CD4-positive, alpha-beta T cell treated with Interleukin-4 for 4 hours (primary cell): Measurements from ENCODE around the gene MARVELD1.
A peak's percentile ranks its signal among the peaks of the same experiment; 100 is the strongest.

ENCODE experiments used
- DNase-seq: peaks from one replicate; pipeline ENCODE4 v3.0.0-alpha.2; 2020

MARVELD1 gene

GRCh38 chr10:97724341-97724941 is 10.9 kb downstream of the MARVELD1 start:
- no peak for DNase-seq

- no peak for DNase-seq
Observed at GRCh38 chr10:97726636-97727178, 13.2 kb downstream of the MARVELD1 start.

GRCh38 chr10:97729014-97729413 is 15.5 kb downstream of the MARVELD1 start:
- DNase-seq, result no peak

GRCh38 chr10:97731346-97732051 is 18.0 kb downstream of the MARVELD1 start:
- DNase-seq, result peak; percentile 56

- DNase-seq, result no peak
Observed at GRCh38 chr10:97732052-97732359, 18.5 kb downstream of the MARVELD1 start.

- DNase-seq, result no peak
Observed at GRCh38 chr10:97733256-97733655, 19.7 kb downstream of the MARVELD1 start.

GRCh38 chr10:97734021-97734420 is 20.5 kb downstream of the MARVELD1 start:
- no peak for DNase-seq

GRCh38 chr10:97736403-97736901 is 22.9 kb downstream of the MARVELD1 start:
- DNase-seq, result no peak

- peak; percentile 92 for DNase-seq
Observed at GRCh38 chr10:97736902-97737769, 23.6 kb downstream of the MARVELD1 start, which contains the start of gene ZFYVE27. Gene ZFYVE27, plus strand, starts transcription at chr10:97737128. Its CDS starts 1,350 bp downstream, at chr10:97738478.

GRCh38 chr10:97737770-97738265 is 24.3 kb downstream of the MARVELD1 start:
- no peak for DNase-seq

- DNase-seq, result no peak
Observed at GRCh38 chr10:97738616-97739015, 25.1 kb downstream of the MARVELD1 start.

GRCh38 chr10:97740613-97741012 is 27.1 kb downstream of the MARVELD1 start:
- no peak for DNase-seq

- no peak for DNase-seq
Observed at GRCh38 chr10:97743169-97743943, 29.8 kb downstream of the MARVELD1 start.

- DNase-seq, result no peak
Observed at GRCh38 chr10:97744405-97745035, 31.0 kb downstream of the MARVELD1 start.

- DNase-seq, result no peak
Observed at GRCh38 chr10:97747573-97747972, 34.0 kb downstream of the MARVELD1 start.

GRCh38 chr10:97748116-97748515 is 34.6 kb downstream of the MARVELD1 start:
- DNase-seq, result no peak

- no peak for DNase-seq
Observed at GRCh38 chr10:97752956-97753355, 39.4 kb downstream of the MARVELD1 start.

GRCh38 chr10:97754726-97755125 is 41.2 kb downstream of the MARVELD1 start:
- DNase-seq, result no peak

GRCh38 chr10:97755718-97756117 is 42.2 kb downstream of the MARVELD1 start:
- DNase-seq, result no peak

GRCh38 chr10:97757471-97757870 is 43.9 kb downstream of the MARVELD1 start:
- no peak for DNase-seq

GRCh38 chr10:97759158-97759887 is 45.8 kb downstream of the MARVELD1 start:
- DNase-seq, result peak; percentile 29
